Measurements from ENCODE around the gene MAFB.

Gene MAFB

GRCh38 chr20:40686434-40686882, 2.6 kb downstream of the MAFB start:
- TF ChIP-seq PAX5 (IDR thresholded peaks at IDR 0.05; ENCODE audit: insufficient read depth, low read length, severe bottlenecking) (no peak), SPI1 (IDR thresholded peaks at IDR 0.05; ENCODE audit: low read depth, low read length) (no peak), POLR2A (IDR thresholded peaks at IDR 0.05; ENCODE audit: low read depth, low read length) (no peak), TAF1 (IDR thresholded peaks at IDR 0.05; ENCODE audit: low read depth, low read length) (no peak)
- FAIRE-seq (no peak), DNase-seq (ENCODE audit: insufficient read length, low spot score) (no peak)

GRCh38 chr20:40685349-40685748, 3.7 kb downstream of the MAFB start:
- DNase-seq (ENCODE audit: insufficient read length, low spot score) (no peak), FAIRE-seq (no peak)
- TF ChIP-seq POLR2AphosphoS5 (IDR thresholded peaks at IDR 0.05; ENCODE audit: low read depth, low read length) (no peak), TAF1 (IDR thresholded peaks at IDR 0.05; ENCODE audit: low read depth, low read length) (no peak), POU2F2 (IDR thresholded peaks at IDR 0.05; ENCODE audit: low read depth, low read length) (no peak), PAX5 (IDR thresholded peaks at IDR 0.05; ENCODE audit: insufficient read depth, low read length, severe bottlenecking) (no peak), SPI1 (IDR thresholded peaks at IDR 0.05; ENCODE audit: low read depth, low read length) (no peak)

DNA sequence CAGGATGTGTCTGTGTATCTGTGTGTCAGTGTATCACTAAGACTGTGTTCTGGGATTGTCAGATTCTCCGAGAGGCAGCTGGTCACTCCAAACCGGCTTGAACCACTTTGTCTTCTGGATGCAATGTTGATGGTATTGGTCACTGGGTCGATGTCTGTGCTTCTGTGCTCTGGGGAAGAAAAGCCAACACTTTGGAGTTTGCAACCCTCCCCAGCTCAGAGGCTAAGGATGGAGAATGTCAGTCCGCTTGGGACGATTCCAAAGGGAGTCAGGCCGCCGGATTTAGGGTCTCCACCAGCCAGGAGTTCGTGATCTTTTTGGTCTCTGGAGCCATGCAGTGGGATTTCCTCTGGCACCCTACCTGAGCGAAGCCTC, 5.2 kb downstream of the MAFB start:
- TF ChIP-seq POLR2A (IDR thresholded peaks at IDR 0.05; ENCODE audit: low read depth, low read length) (no peak), POU2F2 (IDR thresholded peaks at IDR 0.05; ENCODE audit: low read depth, low read length) (no peak), TAF1 (IDR thresholded peaks at IDR 0.05; ENCODE audit: low read depth, low read length) (no peak), POLR2AphosphoS5 (IDR thresholded peaks at IDR 0.05; ENCODE audit: low read depth, low read length) (no peak), PAX5 (IDR thresholded peaks at IDR 0.05; ENCODE audit: insufficient read depth, low read length, severe bottlenecking) (no peak), SPI1 (IDR thresholded peaks at IDR 0.05; ENCODE audit: low read depth, low read length) (no peak)
- DNase-seq (ENCODE audit: insufficient read length, low spot score) (no peak), FAIRE-seq (no peak)

DNA sequence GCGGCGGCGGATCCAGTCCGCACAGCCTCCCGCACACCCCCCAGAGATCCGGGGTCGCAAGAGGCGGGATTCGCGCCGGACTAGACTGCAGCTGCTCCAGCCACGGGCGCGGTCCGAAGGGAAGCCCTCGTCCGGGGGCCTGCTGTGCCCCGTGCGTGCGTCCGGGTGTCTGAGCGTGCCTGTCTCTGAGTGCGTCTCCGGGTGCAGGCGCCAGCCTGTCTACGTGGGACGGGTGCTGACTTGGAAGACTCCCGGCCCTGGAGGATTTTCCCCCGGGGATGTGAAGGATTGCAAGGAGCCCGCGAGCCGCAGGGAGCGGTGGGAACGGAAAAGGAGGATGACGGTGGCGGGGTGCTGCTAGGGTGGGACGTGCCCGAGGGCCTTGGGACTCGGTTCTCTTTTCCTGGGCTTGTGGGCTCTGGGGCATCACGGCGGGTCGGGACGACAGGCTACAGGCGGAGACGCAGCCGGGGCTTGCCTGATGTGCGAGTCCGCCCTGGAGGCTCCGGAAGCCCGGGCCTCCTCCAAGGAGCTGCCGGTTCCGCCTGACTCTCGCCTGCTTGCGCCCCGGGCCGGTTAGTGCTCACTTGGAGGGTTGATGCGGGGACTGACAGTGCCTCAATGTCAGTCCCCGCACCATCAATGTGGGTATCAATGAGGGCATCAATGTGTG, 5.7 kb downstream of the MAFB start:
- FAIRE-seq (no peak), DNase-seq (ENCODE audit: insufficient read length, low spot score) (no peak)
- TF ChIP-seq POLR2A (IDR thresholded peaks at IDR 0.05; ENCODE audit: low read depth, low read length) = no peak
- no peak for TF ChIP-seq POLR2AphosphoS5 (IDR thresholded peaks at IDR 0.05; ENCODE audit: low read depth, low read length)
- no peak for TF ChIP-seq SPI1 (IDR thresholded peaks at IDR 0.05; ENCODE audit: low read depth, low read length)
- no peak for TF ChIP-seq TAF1 (IDR thresholded peaks at IDR 0.05; ENCODE audit: low read depth, low read length)
- no peak for TF ChIP-seq POU2F2 (IDR thresholded peaks at IDR 0.05; ENCODE audit: low read depth, low read length)
- TF ChIP-seq PAX5 (IDR thresholded peaks at IDR 0.05; ENCODE audit: insufficient read depth, low read length, severe bottlenecking) = no peak

DNA sequence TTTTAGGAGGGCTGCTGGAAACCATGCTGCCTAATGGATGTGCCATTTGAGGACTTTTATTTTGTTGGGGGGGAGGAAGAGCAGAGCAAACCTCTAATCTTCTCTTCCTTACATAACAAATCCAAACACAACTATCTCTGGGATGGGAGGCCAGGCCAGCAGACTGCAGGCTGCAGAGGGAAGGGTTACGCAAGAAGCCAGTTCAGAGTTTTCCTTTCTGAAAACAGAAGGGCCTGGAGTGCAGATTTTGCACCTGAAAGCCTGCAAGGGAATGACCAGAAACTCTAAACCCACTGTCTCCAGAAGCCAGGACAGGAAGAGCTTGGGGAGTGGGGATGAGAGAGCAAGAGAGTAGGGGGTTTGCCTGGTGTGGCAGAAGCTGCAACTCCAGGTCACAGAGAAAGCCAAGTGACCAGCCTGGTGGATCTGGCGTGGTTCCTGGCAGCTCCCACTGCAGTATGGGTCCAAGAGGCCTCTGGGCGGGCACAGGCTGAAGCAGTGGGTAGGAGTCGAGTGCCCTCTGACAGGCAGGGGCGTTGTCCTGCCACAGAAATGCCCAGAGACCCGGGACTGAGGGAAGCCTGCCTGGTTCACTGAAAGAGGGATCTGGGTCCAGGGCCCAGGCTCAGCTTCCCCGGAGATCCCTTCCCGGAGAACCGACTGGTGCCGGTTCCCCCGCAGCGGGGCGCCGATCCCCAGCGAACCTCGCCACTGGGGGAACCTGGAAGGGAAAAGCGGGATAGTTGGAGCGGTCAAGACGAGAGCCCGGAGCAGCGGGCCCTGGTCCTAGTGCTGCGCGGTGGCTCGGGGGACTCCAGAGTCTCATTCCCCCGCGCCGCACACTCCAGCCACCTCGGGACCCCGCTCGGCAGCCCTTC, 6.7 kb downstream of the MAFB start:
- TF ChIP-seq PAX5 (IDR thresholded peaks at IDR 0.05; ENCODE audit: insufficient read depth, low read length, severe bottlenecking) = no peak
- TF ChIP-seq POU2F2 (IDR thresholded peaks at IDR 0.05; ENCODE audit: low read depth, low read length) = no peak
- no peak for TF ChIP-seq TAF1 (IDR thresholded peaks at IDR 0.05; ENCODE audit: low read depth, low read length)
- TF ChIP-seq POLR2A (IDR thresholded peaks at IDR 0.05; ENCODE audit: low read depth, low read length) = no peak
- TF ChIP-seq POLR2AphosphoS5 (IDR thresholded peaks at IDR 0.05; ENCODE audit: low read depth, low read length) = no peak
- no peak for TF ChIP-seq SPI1 (IDR thresholded peaks at IDR 0.05; ENCODE audit: low read depth, low read length)
- FAIRE-seq = no peak
- DNase-seq (ENCODE audit: insufficient read length, low spot score) = no peak

- FAIRE-seq (no peak), DNase-seq (ENCODE audit: insufficient read length, low spot score) (no peak)
- no peak for TF ChIP-seq POU2F2 (IDR thresholded peaks at IDR 0.05; ENCODE audit: low read depth, low read length)
- no peak for TF ChIP-seq POLR2A (IDR thresholded peaks at IDR 0.05; ENCODE audit: low read depth, low read length)
- no peak for TF ChIP-seq TAF1 (IDR thresholded peaks at IDR 0.05; ENCODE audit: low read depth, low read length)
- no peak for TF ChIP-seq PAX5 (IDR thresholded peaks at IDR 0.05; ENCODE audit: insufficient read depth, low read length, severe bottlenecking)
Measured at GRCh38 chr20:40681684-40682083, 7.4 kb downstream of the MAFB start.

DNA sequence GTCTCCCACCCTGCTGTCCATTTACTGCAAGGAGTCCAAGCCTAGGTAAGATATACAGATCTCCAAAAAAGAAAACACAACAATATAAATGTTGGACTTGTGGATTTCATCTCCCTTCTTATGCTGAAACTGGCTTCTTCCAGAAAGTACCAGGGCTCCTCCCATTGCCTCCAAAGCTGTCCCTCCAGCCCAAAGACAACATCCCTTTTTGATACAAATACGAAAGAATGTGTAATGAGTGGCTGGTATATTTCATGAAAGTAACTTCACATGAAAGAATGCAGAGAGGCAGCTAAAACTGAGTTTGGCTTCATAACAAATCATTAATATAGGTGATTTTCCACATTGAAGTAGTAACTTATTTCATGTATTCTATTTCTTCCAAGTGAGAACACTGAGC, 7.9 kb downstream of the MAFB start:
- DNase-seq (ENCODE audit: insufficient read length, low spot score) = no peak
- no peak for FAIRE-seq
- no peak for TF ChIP-seq PAX5 (IDR thresholded peaks at IDR 0.05; ENCODE audit: insufficient read depth, low read length, severe bottlenecking)
- TF ChIP-seq POU2F2 (IDR thresholded peaks at IDR 0.05; ENCODE audit: low read depth, low read length) = no peak
- no peak for TF ChIP-seq TAF1 (IDR thresholded peaks at IDR 0.05; ENCODE audit: low read depth, low read length)
- no peak for TF ChIP-seq POLR2A (IDR thresholded peaks at IDR 0.05; ENCODE audit: low read depth, low read length)
- no peak for TF ChIP-seq POLR2AphosphoS5 (IDR thresholded peaks at IDR 0.05; ENCODE audit: low read depth, low read length)
- TF ChIP-seq SPI1 (IDR thresholded peaks at IDR 0.05; ENCODE audit: low read depth, low read length) = no peak

- FAIRE-seq (no peak), DNase-seq (ENCODE audit: insufficient read length, low spot score) (no peak)
- TF ChIP-seq PAX5 (IDR thresholded peaks at IDR 0.05; ENCODE audit: insufficient read depth, low read length, severe bottlenecking) (no peak), SPI1 (IDR thresholded peaks at IDR 0.05; ENCODE audit: low read depth, low read length) (peak; percentile 85)
Measured at GRCh38 chr20:40680161-40680959, 8.7 kb downstream of the MAFB start.

GRCh38 chr20:40679184-40679583, 9.9 kb downstream of the MAFB start:
- no peak for TF ChIP-seq POLR2A (IDR thresholded peaks at IDR 0.05; ENCODE audit: low read depth, low read length)
- no peak for TF ChIP-seq PAX5 (IDR thresholded peaks at IDR 0.05; ENCODE audit: insufficient read depth, low read length, severe bottlenecking)
- no peak for TF ChIP-seq POU2F2 (IDR thresholded peaks at IDR 0.05; ENCODE audit: low read depth, low read length)
- no peak for TF ChIP-seq SPI1 (IDR thresholded peaks at IDR 0.05; ENCODE audit: low read depth, low read length)
- no peak for TF ChIP-seq POLR2AphosphoS5 (IDR thresholded peaks at IDR 0.05; ENCODE audit: low read depth, low read length)
- no peak for TF ChIP-seq TAF1 (IDR thresholded peaks at IDR 0.05; ENCODE audit: low read depth, low read length)
- FAIRE-seq (no peak), DNase-seq (ENCODE audit: insufficient read length, low spot score) (no peak)

Data from GM12891 (cell line).